Panc1 (cell line): ENCODE measurements around the gene KIF3A. TPM values are rescaled to one million over a fixed set of nuclear protein-coding genes. Genes with fewer than 3 reads are reported as not detected.

Experiments
- ATAC-seq: fragments of 200-7000 bp; cut with Tn5 transposase; 2 replicates; pipeline ENCODE4 v1.9.1; 2020; ENCODE audit warnings: mild to moderate bottlenecking, moderate library complexity
- BruUV-seq: library from RNA; stranded (reverse); fragments of 400-500 nt; replicated peaks from 2 replicates; lab custom pipeline; 2021; lab: Mats Ljungman, UMichigan
- CTCF ChIA-PET: fragments of 300-600 bp; sonication (Branson Sonifier 250); formaldehyde crosslinking; loops from one replicate; lab custom pipeline; 2022; ENCODE audit warnings: antibody characterized with exemption; lab: Charles Lee
- POLR2A ChIA-PET: fragments of 300-600 bp; sonication (Branson Sonifier 250); formaldehyde crosslinking; loops from one replicate; lab custom pipeline; 2022; ENCODE audit warnings: antibody characterized with exemption; lab: Charles Lee
- DNase-seq: peaks from one replicate; pipeline ENCODE4 v3.0.0-alpha.2; 2010; ENCODE audit warnings: low read depth, low spot score
- H3K27ac ChIP-seq: 2 replicates; pipeline ENCODE4 v1.5.1; 2011; ENCODE audit warnings: mild to moderate bottlenecking, low read length, inconsistent platforms
- H3K27me3 ChIP-seq: fragments of 200-500 bp; sonication (Bioruptor generic); 2 replicates; pipeline ENCODE4 v1.6.0; 2014; ENCODE audit warnings: low read length, inconsistent platforms; ENCODE audit not compliant: control insufficient read depth, insufficient read depth
- H3K36me3 ChIP-seq: fragments of 200-500 bp; sonication (Bioruptor generic); 2 replicates; pipeline ENCODE4 v1.5.1; 2014; ENCODE audit warnings: inconsistent platforms, mild to moderate bottlenecking, low read length, moderate library complexity; ENCODE audit not compliant: control insufficient read depth, insufficient read depth
- H3K4me1 ChIP-seq: 2 replicates; pipeline ENCODE4 v1.5.1; 2011; ENCODE audit warnings: inconsistent platforms, mild to moderate bottlenecking, low read length, moderate library complexity; ENCODE audit not compliant: control insufficient read depth, insufficient read depth
- H3K4me3 ChIP-seq, 2 experiments: 2 replicates each; pipeline ENCODE4 v1.5.1; 2011 to 2012; ENCODE audit warnings: low read depth in 2 of 2, low read length in 2 of 2, mild to moderate bottlenecking in 2 of 2, inconsistent platforms in 1 of 2, moderate library complexity in 1 of 2
- H3K9me3 ChIP-seq: fragments of 200-500 bp; sonication (Bioruptor generic); 2 replicates; pipeline ENCODE4 v1.5.1; 2014; ENCODE audit warnings: low read depth, mild to moderate bottlenecking, inconsistent platforms, low read length, moderate library complexity; ENCODE audit not compliant: control insufficient read depth, insufficient read depth
- POLR2AphosphoS5 ChIP-seq: IDR thresholded peaks from 2 replicates; pipeline ENCODE4 v1.6.1; 2012; ENCODE audit warnings: mild to moderate bottlenecking, low read depth, low read length, moderate library complexity
- SIN3A ChIP-seq: IDR thresholded peaks from 2 replicates; pipeline ENCODE4 v1.6.1; 2012; ENCODE audit warnings: low read depth, mild to moderate bottlenecking, low read length, moderate library complexity, borderline replicate concordance; ENCODE audit not compliant: insufficient read depth
- TCF7L2 ChIP-seq: IDR thresholded peaks from 2 replicates; pipeline ENCODE4 v1.6.1; 2011; ENCODE audit warnings: mild to moderate bottlenecking, low read depth, low read length, inconsistent platforms
- in situ Hi-C: cut with HindIII; loops from 2 replicates; pipeline ENCODE4 v1.10.0; 2016; ENCODE audit warnings: low sequenced_read_pairs, low pct_unique_long_range_greater_than_20kb
- intact Hi-C: fragments of 100-400 bp; cut with micrococcal nuclease; formaldehyde crosslinking; loops from one replicate; pipeline ENCODE4 v1.10.0; 2022; ENCODE audit not compliant: unreplicated experiment
- total RNA-seq: library from RNA; stranded (reverse); gene quantifications from one replicate; pipeline ENCODE4 v1.2.1, GENCODE V29; 2021; ENCODE audit not compliant: unreplicated experiment
- TF ChIP-seq, protein P1 (sequence below), 2 experiments: IDR thresholded peaks; 2 replicates each; pipeline ENCODE4 v1.6.1; 2011 to 2012; ENCODE audit warnings: low read depth in 2 of 2, control low read depth in 1 of 2, low read length in 1 of 2, mild to moderate bottlenecking in 1 of 2, moderate library complexity in 1 of 2; ENCODE audit not compliant: insufficient read depth in 1 of 2
- TF ChIP-seq, protein P2 (sequence below): fragments of 450-650 bp; IDR thresholded peaks from 2 replicates; pipeline ENCODE4 v1.5.1; 2017; ENCODE audit warnings: mild to moderate bottlenecking

KIF3A gene
- total RNA-seq, 1 experiment from 2014 or later, result 17.1 TPM

DNA sequence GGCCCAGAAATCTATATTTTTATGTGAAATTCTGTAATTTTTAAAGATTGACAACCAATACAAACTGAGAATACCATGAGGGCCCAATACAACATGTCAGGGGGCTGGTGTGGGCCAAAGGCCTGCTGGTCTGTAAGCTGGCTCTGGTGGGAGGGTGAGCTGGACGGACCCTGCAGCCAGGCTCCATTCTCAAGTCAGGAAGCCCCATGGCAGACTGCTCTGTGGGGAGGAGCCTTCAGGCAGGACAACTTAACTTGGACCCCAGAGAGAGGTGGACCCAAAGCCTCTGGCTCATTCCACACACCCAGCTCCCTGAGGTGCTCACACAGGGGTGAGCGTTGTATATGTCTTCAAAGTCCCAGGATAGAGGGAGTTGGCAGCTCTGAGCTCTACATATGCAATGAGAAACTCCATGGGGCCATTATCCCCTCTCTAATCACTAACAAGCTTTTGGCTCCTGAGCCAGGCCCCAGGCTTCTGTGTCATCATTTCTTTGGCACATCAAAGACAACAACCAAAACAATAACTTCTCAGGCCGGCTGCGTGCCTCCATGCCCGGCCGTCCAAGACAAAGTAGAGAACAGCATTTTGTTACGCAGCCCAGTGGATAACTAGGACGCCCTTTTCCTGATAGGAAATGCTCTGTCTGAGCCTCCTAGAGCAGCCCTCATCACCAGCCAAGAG is 33.3 kb upstream of the KIF3A start:
- ATAC-seq (no peak), DNase-seq (no peak)
- Histone ChIP-seq H3K27ac (no peak overlapping the region), H3K27me3 (no peaks in the 10 kb centered on the region), H3K4me3 (no peak overlapping the region), H3K9me3 (no peaks in the 10 kb centered on the region), H3K36me3 (no peaks in the 10 kb centered on the region), H3K4me1 (peaks cover 5% of the 10 kb centered on the region; the same call in 1 of the 2 replicates)
- POLR2A ChIA-PET, result no interaction called here
- BruUV-seq, result no TSS peak
- in situ Hi-C loops, result no loop called here
- intact Hi-C loops, result no loop called here
- TF ChIP-seq, protein P1, sequence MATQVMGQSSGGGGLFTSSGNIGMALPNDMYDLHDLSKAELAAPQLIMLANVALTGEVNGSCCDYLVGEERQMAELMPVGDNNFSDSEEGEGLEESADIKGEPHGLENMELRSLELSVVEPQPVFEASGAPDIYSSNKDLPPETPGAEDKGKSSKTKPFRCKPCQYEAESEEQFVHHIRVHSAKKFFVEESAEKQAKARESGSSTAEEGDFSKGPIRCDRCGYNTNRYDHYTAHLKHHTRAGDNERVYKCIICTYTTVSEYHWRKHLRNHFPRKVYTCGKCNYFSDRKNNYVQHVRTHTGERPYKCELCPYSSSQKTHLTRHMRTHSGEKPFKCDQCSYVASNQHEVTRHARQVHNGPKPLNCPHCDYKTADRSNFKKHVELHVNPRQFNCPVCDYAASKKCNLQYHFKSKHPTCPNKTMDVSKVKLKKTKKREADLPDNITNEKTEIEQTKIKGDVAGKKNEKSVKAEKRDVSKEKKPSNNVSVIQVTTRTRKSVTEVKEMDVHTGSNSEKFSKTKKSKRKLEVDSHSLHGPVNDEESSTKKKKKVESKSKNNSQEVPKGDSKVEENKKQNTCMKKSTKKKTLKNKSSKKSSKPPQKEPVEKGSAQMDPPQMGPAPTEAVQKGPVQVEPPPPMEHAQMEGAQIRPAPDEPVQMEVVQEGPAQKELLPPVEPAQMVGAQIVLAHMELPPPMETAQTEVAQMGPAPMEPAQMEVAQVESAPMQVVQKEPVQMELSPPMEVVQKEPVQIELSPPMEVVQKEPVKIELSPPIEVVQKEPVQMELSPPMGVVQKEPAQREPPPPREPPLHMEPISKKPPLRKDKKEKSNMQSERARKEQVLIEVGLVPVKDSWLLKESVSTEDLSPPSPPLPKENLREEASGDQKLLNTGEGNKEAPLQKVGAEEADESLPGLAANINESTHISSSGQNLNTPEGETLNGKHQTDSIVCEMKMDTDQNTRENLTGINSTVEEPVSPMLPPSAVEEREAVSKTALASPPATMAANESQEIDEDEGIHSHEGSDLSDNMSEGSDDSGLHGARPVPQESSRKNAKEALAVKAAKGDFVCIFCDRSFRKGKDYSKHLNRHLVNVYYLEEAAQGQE (IDR thresholded peaks at IDR 0.05; ENCODE audit: insufficient read depth in 1 of 2, low read depth in 2 of 2, low read length in 1 of 2), result no peak
- TF ChIP-seq TCF7L2 (no peak), SIN3A (no peak), POLR2AphosphoS5 (no peak)
- TF ChIP-seq, protein P2, sequence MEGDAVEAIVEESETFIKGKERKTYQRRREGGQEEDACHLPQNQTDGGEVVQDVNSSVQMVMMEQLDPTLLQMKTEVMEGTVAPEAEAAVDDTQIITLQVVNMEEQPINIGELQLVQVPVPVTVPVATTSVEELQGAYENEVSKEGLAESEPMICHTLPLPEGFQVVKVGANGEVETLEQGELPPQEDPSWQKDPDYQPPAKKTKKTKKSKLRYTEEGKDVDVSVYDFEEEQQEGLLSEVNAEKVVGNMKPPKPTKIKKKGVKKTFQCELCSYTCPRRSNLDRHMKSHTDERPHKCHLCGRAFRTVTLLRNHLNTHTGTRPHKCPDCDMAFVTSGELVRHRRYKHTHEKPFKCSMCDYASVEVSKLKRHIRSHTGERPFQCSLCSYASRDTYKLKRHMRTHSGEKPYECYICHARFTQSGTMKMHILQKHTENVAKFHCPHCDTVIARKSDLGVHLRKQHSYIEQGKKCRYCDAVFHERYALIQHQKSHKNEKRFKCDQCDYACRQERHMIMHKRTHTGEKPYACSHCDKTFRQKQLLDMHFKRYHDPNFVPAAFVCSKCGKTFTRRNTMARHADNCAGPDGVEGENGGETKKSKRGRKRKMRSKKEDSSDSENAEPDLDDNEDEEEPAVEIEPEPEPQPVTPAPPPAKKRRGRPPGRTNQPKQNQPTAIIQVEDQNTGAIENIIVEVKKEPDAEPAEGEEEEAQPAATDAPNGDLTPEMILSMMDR, result no peak
- CTCF ChIA-PET, result no interaction called here

DNA sequence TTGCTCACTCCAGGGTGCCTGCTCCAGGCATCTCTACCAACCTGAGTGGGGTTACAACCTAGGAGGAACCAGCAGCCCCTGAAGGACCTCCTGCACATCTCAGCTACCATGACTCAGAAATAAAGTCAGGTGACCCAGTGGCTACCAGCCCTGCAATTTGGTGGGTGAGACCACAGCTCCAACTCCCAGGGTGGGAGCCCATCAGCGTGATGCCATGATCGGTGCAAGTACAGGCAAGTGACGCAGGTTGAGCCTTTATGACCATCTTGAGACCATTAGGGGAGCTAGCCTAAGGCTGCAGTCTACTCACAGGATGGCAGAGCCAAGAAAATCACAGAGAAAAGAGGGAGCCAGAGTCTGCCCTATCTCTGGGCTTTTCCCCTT is 31.1 kb upstream of the KIF3A start:
- Histone ChIP-seq H3K4me1 (no peaks in the 10 kb centered on the region), H3K9me3 (no peaks in the 10 kb centered on the region), H3K36me3 (peaks cover 3% of the 10 kb centered on the region; the same call in 1 of the 2 replicates), H3K4me3 (no peak overlapping the region), H3K27ac (no peak overlapping the region), H3K27me3 (no peaks in the 10 kb centered on the region)
- intact Hi-C loops, result no loop called here
- POLR2A ChIA-PET, result interaction anchor here (0.6 kb wide), 1 partner anchor 33 kb away, joined by 5 read pairs; no protein-coding TSS in a partner anchor
- TF ChIP-seq, protein P1 (IDR thresholded peaks at IDR 0.05; ENCODE audit: insufficient read depth in 1 of 2, low read depth in 2 of 2, low read length in 1 of 2), result no peak
- TF ChIP-seq, protein P2, result no peak
- TF ChIP-seq SIN3A, result no peak
- TF ChIP-seq TCF7L2, result no peak
- no peak for TF ChIP-seq POLR2AphosphoS5
- in situ Hi-C loops, result no loop called here
- no peak for ATAC-seq
- no TSS peak for BruUV-seq
- CTCF ChIA-PET, result no interaction called here
- no peak for DNase-seq
